NT2/D1 (cell line): ENCODE results near the gene PDE11A.

Source experiments
- SUZ12 ChIP-seq: IDR thresholded peaks from 2 replicates; pipeline ENCODE4 v1.6.1; 2011; ENCODE audit not compliant: insufficient read length, insufficient read depth; ENCODE audit errors: extremely low read depth
- YY1 ChIP-seq: IDR thresholded peaks from 2 replicates; pipeline ENCODE4 v1.6.1; 2011; ENCODE audit not compliant: insufficient read length, insufficient read depth
- ZNF274 ChIP-seq: IDR thresholded peaks from 2 replicates; pipeline ENCODE4 v1.6.1; 2011; ENCODE audit warnings: mild to moderate bottlenecking, low read depth, low read length

DNA sequence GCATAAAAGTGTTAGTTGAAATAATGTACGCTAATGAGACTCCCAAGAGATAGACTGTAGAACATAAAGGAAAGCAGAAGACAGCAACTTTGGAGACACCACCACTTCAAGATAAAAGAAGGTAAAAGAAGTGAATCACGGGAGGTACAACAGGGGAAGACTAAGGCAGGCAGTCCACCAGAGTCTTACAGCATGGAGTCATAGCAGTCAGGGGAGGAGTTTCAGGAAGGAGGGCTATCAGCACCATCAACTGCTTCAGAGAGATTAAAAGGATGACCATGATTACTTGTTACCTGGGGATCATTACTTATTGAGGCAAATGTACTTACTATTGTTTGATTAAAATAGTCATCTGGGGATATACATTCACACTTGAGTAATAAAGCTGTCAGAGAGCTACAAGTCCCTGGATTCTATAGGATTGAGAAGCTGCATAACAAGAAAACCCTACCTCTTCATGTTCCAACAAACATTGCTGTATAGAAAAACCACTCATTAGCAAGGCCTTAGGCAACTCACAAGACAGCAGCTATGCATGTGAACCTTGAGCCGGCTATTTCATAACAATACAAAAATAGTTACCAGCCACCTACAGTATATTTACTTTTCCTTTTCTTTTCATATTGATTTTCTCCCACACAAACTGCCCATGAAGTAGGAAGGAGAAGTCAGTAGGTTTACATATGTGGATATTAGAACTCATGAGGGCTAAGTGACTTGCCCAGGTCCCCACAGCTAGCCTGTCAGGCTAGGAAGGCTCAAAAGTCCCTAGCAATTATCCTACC, 101.7 kb downstream of the PDE11A start:
- TF ChIP-seq YY1, result no peak
- no peak for TF ChIP-seq ZNF274
- no peak for TF ChIP-seq SUZ12
